K562 (cell line): ENCODE data around the gene FLT1. TPM values are rescaled to one million over a fixed set of nuclear protein-coding genes. Genes with fewer than 3 reads are reported as not detected.

Experiments used
- EP300 ChIP-seq: IDR thresholded peaks from 2 replicates; pipeline ENCODE4 v1.6.1; 2012; ENCODE audit warnings: low read length, improper control_type of control experiment
- MYBL2 ChIP-seq, 2 experiments: fragments of 450-650 bp in 1 of 2; sonication (generic) in 1 of 2; formaldehyde crosslinking in 1 of 2; IDR thresholded peaks; 2 replicates each; pipeline versions ENCODE4 v1.6.1 to v1.8.1; 2017 to 2022; ENCODE audit warnings: borderline replicate concordance in 1 of 2, inconsistent platforms in 1 of 2, low read depth in 1 of 2, mild to moderate bottlenecking in 1 of 2, missing genetic modification reagents in 1 of 2, moderate library complexity in 1 of 2
- PPARD ChIP-seq: fragments of 250-450 bp; sonication (Bioruptor Pico); IDR thresholded peaks from 2 replicates; pipeline ENCODE4 v1.8.0; 2022; ENCODE audit warnings: inconsistent platforms, mild to moderate bottlenecking, moderate library complexity
- RFX1 ChIP-seq: fragments of 450-650 bp; IDR thresholded peaks from 2 replicates; pipeline ENCODE4 v1.6.1; 2016; ENCODE audit warnings: mild to moderate bottlenecking, moderate library complexity
- SIN3A ChIP-seq, 2 experiments: fragments of 150-350 bp in 1 of 2; IDR thresholded peaks; 2 replicates each; pipeline ENCODE4 v1.6.1; 2011 to 2016; ENCODE audit warnings: borderline replicate concordance in 2 of 2, low read depth in 2 of 2, low read length in 2 of 2, mild to moderate bottlenecking in 2 of 2, moderate library complexity in 2 of 2; ENCODE audit not compliant: control insufficient read depth in 1 of 2
- ZFP36 ChIP-seq: fragments of 150-350 bp; IDR thresholded peaks from 2 replicates; pipeline ENCODE4 v1.6.1; 2018; ENCODE audit warnings: low read length, low read depth; ENCODE audit not compliant: partially characterized antibody
- ZFX ChIP-seq: sonication (generic); formaldehyde crosslinking; IDR thresholded peaks from 2 replicates; pipeline ENCODE4 v1.8.0; 2022; ENCODE audit warnings: mild to moderate bottlenecking, missing genetic modification reagents, moderate library complexity
- polyA plus RNA-seq, 8 experiments: library from polyadenylated mRNA; depleted of rRNA in 4 of 8; stranded (reverse) in 5 of 8; unstranded in 3 of 8; fragments of >200 nt; fragmentation: Nextera tagmentation in 2 of 8; fragmentation: Illumina TruSeq in 1 of 8; extraction: Ambion mirVana in 2 of 8; extraction: Trizol in 1 of 8; gene quantifications; 2 replicates each; pipeline versions ENCODE4 v1.2.1 to v1.2.3, GENCODE V29; 2011 to 2014; ENCODE audit warnings: inconsistent platforms in 1 of 8, missing spikeins in 1 of 8
- total RNA-seq, 7 experiments: library from RNA; depleted of rRNA in 6 of 7; stranded (reverse); fragments of >200 nt in 6 of 7; fragmentation: Illumina TruSeq in 2 of 7; extraction: Trizol in 2 of 7; gene quantifications; 2 replicates each; pipeline versions ENCODE4 v1.2.1 to v1.2.3, GENCODE V29; 2011 to 2021; ENCODE audit warnings: low replicate concordance in 1 of 7
- TF ChIP-seq, protein P1 (sequence below): fragments of 250-450 bp; sonication (Bioruptor Pico); IDR thresholded peaks from 2 replicates; pipeline ENCODE4 v1.5.0; 2020; ENCODE audit warnings: mild to moderate bottlenecking, borderline replicate concordance
- TF ChIP-seq, protein P2 (sequence below): fragments of 250-450 bp; sonication (Bioruptor Pico); IDR thresholded peaks from 2 replicates; pipeline ENCODE4 v1.5.1; 2021; ENCODE audit warnings: mild to moderate bottlenecking
- TF ChIP-seq, protein P3 (sequence below): fragments of 250-450 bp; sonication (Bioruptor Pico); IDR thresholded peaks from 2 replicates; pipeline ENCODE4 v1.5.0; 2021; ENCODE audit warnings: mild to moderate bottlenecking, borderline replicate concordance
- TF ChIP-seq, protein P4 (sequence below), 2 experiments: fragments of 450-650 bp; formaldehyde crosslinking in 1 of 2; IDR thresholded peaks; 2 replicates each; pipeline versions ENCODE4 v1.4.0 to v1.6.1; 2014 to 2020; ENCODE audit warnings: mild to moderate bottlenecking in 2 of 2, borderline replicate concordance in 1 of 2, low read depth in 1 of 2

The FLT1 gene
- total and polyA plus RNA-seq, 9 of the 15 experiments (the other 6 are each of a cell fraction or from before 2014, with no cell fraction given), result 0.01 to 2.0 (median 0.22) TPM

DNA sequence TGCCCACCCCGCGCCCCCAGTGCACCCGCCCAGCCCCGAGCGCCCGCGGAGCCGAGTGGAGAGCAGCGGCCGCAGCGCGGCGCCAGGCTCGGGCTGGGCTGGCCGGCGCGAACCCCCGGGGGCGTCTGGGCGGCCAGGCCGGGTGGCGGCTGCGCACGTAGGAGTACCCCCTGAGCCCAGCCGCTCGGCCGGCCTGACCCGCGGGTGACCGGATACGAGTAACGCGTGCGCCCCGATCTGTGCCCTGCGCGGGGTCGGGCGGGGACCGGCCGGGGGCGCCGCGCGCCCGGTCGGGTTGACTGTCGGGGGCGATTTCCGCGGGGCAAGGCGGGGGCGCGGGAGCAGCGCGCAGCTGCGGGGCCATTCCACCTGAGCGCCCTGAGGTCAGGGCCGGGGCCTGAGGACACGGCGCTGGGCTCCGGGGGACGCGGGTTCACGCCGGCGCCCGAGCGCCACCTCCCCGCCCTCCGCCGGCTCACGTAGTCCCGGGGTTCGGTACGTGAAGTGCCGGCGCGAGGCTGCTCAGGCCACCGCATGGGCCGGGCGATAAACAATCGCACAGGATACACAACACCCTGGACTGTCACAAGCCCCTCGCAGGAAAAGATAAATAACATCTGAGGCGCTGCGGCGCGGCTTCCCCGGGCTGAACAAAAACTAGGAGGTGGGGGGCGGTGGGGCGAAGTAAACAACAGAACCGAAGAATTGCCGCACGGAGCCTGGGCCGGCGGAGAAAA, 37.6 kb upstream of the FLT1 start (continued):
- TF ChIP-seq, protein P1, sequence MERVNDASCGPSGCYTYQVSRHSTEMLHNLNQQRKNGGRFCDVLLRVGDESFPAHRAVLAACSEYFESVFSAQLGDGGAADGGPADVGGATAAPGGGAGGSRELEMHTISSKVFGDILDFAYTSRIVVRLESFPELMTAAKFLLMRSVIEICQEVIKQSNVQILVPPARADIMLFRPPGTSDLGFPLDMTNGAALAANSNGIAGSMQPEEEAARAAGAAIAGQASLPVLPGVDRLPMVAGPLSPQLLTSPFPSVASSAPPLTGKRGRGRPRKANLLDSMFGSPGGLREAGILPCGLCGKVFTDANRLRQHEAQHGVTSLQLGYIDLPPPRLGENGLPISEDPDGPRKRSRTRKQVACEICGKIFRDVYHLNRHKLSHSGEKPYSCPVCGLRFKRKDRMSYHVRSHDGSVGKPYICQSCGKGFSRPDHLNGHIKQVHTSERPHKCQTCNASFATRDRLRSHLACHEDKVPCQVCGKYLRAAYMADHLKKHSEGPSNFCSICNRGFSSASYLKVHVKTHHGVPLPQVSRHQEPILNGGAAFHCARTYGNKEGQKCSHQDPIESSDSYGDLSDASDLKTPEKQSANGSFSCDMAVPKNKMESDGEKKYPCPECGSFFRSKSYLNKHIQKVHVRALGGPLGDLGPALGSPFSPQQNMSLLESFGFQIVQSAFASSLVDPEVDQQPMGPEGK (CRISPR knock-in tag), result no peak
- TF ChIP-seq RFX1 (no peak), PPARD (CRISPR knock-in tag) (no peak), EP300 (peak; percentile 87), ZFP36 (no peak), MYBL2 (IDR thresholded peaks at IDR 0.05; ENCODE audit: low read depth) (no peak), MYBL2 (CRISPR knock-in tag; IDR thresholded peaks at IDR 0.05; ENCODE audit: borderline replicate concordance) (no peak), ZFX (CRISPR knock-in tag) (peak; percentile 83), SIN3A (IDR thresholded peaks at IDR 0.05; ENCODE audit: borderline replicate concordance in 2 of 2, control insufficient read depth in 1 of 2, low read depth in 2 of 2, low read length in 2 of 2) (no peak)
- TF ChIP-seq, protein P2, sequence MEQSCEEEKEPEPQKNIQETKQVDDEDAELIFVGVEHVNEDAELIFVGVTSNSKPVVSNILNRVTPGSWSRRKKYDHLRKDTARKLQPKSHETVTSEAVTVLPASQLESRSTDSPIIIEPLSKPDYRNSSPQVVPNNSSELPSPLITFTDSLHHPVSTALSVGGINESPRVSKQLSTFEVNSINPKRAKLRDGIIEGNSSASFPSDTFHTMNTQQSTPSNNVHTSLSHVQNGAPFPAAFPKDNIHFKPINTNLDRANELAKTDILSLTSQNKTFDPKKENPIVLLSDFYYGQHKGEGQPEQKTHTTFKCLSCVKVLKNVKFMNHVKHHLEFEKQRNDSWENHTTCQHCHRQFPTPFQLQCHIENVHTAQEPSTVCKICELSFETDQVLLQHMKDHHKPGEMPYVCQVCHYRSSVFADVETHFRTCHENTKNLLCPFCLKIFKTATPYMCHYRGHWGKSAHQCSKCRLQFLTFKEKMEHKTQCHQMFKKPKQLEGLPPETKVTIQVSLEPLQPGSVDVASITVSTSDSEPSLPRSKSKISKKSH (CRISPR knock-in tag), result no peak
- TF ChIP-seq, protein P3, sequence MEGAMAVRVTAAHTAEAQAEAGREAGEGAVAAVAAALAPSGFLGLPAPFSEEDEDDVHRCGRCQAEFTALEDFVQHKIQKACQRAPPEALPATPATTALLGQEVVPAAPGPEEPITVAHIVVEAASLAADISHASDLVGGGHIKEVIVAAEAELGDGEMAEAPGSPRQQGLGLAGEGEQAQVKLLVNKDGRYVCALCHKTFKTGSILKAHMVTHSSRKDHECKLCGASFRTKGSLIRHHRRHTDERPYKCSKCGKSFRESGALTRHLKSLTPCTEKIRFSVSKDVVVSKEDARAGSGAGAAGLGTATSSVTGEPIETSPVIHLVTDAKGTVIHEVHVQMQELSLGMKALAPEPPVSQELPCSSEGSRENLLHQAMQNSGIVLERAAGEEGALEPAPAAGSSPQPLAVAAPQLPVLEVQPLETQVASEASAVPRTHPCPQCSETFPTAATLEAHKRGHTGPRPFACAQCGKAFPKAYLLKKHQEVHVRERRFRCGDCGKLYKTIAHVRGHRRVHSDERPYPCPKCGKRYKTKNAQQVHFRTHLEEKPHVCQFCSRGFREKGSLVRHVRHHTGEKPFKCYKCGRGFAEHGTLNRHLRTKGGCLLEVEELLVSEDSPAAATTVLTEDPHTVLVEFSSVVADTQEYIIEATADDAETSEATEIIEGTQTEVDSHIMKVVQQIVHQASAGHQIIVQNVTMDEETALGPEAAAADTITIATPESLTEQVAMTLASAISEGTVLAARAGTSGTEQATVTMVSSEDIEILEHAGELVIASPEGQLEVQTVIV (CRISPR knock-in tag), result no peak
- TF ChIP-seq, protein P4, sequence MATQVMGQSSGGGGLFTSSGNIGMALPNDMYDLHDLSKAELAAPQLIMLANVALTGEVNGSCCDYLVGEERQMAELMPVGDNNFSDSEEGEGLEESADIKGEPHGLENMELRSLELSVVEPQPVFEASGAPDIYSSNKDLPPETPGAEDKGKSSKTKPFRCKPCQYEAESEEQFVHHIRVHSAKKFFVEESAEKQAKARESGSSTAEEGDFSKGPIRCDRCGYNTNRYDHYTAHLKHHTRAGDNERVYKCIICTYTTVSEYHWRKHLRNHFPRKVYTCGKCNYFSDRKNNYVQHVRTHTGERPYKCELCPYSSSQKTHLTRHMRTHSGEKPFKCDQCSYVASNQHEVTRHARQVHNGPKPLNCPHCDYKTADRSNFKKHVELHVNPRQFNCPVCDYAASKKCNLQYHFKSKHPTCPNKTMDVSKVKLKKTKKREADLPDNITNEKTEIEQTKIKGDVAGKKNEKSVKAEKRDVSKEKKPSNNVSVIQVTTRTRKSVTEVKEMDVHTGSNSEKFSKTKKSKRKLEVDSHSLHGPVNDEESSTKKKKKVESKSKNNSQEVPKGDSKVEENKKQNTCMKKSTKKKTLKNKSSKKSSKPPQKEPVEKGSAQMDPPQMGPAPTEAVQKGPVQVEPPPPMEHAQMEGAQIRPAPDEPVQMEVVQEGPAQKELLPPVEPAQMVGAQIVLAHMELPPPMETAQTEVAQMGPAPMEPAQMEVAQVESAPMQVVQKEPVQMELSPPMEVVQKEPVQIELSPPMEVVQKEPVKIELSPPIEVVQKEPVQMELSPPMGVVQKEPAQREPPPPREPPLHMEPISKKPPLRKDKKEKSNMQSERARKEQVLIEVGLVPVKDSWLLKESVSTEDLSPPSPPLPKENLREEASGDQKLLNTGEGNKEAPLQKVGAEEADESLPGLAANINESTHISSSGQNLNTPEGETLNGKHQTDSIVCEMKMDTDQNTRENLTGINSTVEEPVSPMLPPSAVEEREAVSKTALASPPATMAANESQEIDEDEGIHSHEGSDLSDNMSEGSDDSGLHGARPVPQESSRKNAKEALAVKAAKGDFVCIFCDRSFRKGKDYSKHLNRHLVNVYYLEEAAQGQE (IDR thresholded peaks at IDR 0.05; ENCODE audit: borderline replicate concordance), result peak; percentile 43
- TF ChIP-seq, protein P4 (CRISPR knock-in tag; IDR thresholded peaks at IDR 0.05; ENCODE audit: low read depth), result no peak
